A549 treated with dexamethasone at 1 μM for 4 hours (cell line): Measurements from ENCODE around the gene FAM83B. TPM values are rescaled to one million over a fixed set of nuclear protein-coding genes. Genes with fewer than 3 reads are reported as not detected.

ENCODE experiments used
- total RNA-seq: library from RNA; stranded (reverse); fragments of 200-300 nt; extraction: Qiagen RNA extraction; gene quantifications from 5 replicates; pipeline ENCODE4 v1.2.3, GENCODE V29; 2022

FAM83B gene, protein sequence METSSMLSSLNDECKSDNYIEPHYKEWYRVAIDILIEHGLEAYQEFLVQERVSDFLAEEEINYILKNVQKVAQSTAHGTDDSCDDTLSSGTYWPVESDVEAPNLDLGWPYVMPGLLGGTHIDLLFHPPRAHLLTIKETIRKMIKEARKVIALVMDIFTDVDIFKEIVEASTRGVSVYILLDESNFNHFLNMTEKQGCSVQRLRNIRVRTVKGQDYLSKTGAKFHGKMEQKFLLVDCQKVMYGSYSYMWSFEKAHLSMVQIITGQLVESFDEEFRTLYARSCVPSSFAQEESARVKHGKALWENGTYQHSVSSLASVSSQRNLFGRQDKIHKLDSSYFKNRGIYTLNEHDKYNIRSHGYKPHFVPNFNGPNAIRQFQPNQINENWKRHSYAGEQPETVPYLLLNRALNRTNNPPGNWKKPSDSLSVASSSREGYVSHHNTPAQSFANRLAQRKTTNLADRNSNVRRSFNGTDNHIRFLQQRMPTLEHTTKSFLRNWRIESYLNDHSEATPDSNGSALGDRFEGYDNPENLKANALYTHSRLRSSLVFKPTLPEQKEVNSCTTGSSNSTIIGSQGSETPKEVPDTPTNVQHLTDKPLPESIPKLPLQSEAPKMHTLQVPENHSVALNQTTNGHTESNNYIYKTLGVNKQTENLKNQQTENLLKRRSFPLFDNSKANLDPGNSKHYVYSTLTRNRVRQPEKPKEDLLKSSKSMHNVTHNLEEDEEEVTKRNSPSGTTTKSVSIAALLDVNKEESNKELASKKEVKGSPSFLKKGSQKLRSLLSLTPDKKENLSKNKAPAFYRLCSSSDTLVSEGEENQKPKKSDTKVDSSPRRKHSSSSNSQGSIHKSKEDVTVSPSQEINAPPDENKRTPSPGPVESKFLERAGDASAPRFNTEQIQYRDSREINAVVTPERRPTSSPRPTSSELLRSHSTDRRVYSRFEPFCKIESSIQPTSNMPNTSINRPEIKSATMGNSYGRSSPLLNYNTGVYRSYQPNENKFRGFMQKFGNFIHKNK
- 0.02 to 0.03 TPM (median 0.02 TPM) in 3 of 5 replicates, not detected in the others for total RNA-seq

DNA sequence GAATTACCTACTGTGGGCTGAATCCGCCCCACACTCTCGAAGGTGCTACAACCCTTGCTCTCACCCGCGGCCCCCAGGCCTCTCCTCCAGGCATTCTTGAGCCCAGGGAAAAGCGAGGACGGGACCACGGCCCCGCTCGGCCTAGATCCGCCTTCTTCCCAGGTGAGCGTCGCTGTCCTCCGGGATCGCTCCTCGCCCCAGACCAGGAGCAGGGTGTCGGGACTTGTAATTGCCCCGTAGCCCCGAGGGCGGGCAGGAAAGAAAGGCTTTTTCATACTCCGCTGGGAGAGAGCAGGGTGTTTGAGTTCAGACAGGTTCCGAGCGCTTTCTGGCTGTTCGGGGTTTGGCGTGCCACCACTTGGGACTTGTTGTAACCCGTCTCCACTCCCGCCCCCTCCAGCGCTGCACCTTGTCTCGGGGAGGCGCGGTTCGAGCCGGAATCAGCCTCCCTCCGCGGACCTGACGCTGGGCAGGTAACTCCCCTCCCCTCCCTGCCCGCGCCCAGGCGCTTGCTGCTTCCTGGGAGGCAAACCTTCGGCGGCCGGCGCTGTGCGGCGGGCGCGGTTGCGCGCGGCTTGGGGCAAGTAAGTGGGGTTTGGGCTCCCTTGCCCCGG, at the start of gene FAM83B:
Gene FAM83B (plus strand): TSS at position 529 of the 614 bp plus-strand sequence. CDS start 23,476 bp downstream, outside the sequence.

